ENCODE measurements around the gene FAM149A. TPM values are rescaled to one million over a fixed set of nuclear protein-coding genes. Genes with fewer than 3 reads are reported as not detected.

FAM149A gene
- polyA plus RNA-seq, 3 donors: not detected

GRCh38 chr4:186079694-186080093 is 24.8 kb upstream of the FAM149A start:
- no peak overlapping the region for H3K9ac ChIP-seq (ENCODE audit: insufficient read depth, low read length, poor library complexity, severe bottlenecking)

GRCh38 chr4:186081202-186081807 is 23.2 kb upstream of the FAM149A start:
- H3K27me3 Mint-ChIP-seq (ENCODE audit: low read depth in 3 of 3): peaks cover 0 to 5% (median 2%) of the 10 kb centered on the region in 3 donors
- Histone ChIP-seq H3K79me2 (ENCODE audit: insufficient read depth, low read length) (no peaks in the 10 kb centered on the region), H3K4me3 (replicated peaks in 1 of 3; ENCODE audit: low read depth in 2 of 3, low read length in 3 of 3) (no peak overlapping the region), H3K27me3 (ENCODE audit: control insufficient read depth in 2 of 2, insufficient read depth in 2 of 2, low read length in 2 of 2) (no peaks in the 10 kb centered on the region), H4K20me1 (ENCODE audit: insufficient read depth, low read length) (no peaks in the 10 kb centered on the region), H2AFZ (ENCODE audit: insufficient read depth, low read depth, low read length, poor library complexity, severe bottlenecking) (no peak overlapping the region), H3K27ac (ENCODE audit: low read depth in 1 of 2, low read length in 2 of 2) (no peak overlapping the region), H3K9me3 (replicated peaks in 1 of 2; ENCODE audit: control insufficient read depth in 1 of 2, insufficient read depth in 1 of 2, low read length in 2 of 2) (no peaks in the 10 kb centered on the region), H3K36me3 (replicated peaks in 1 of 2; ENCODE audit: control insufficient read depth in 1 of 2, insufficient read depth in 2 of 2, low read length in 2 of 2) (no peaks in the 10 kb centered on the region), H3K4me1 (ENCODE audit: control insufficient read depth in 1 of 2, insufficient read depth in 2 of 2, low read length in 2 of 2) (no peaks in the 10 kb centered on the region), H3K4me2 (replicated peaks; ENCODE audit: extremely low read depth, low read length, poor library complexity, severe bottlenecking) (no peak overlapping the region), H3K9ac (ENCODE audit: insufficient read depth, low read length, poor library complexity, severe bottlenecking) (no peak overlapping the region)
- H3K4me3 Mint-ChIP-seq: no peak overlapping the region
- peak overlapping the region in 1 of 7 donors; percentile 24 for H3K27ac Mint-ChIP-seq
- no peak for DNase-seq
- TF ChIP-seq, protein P1, sequence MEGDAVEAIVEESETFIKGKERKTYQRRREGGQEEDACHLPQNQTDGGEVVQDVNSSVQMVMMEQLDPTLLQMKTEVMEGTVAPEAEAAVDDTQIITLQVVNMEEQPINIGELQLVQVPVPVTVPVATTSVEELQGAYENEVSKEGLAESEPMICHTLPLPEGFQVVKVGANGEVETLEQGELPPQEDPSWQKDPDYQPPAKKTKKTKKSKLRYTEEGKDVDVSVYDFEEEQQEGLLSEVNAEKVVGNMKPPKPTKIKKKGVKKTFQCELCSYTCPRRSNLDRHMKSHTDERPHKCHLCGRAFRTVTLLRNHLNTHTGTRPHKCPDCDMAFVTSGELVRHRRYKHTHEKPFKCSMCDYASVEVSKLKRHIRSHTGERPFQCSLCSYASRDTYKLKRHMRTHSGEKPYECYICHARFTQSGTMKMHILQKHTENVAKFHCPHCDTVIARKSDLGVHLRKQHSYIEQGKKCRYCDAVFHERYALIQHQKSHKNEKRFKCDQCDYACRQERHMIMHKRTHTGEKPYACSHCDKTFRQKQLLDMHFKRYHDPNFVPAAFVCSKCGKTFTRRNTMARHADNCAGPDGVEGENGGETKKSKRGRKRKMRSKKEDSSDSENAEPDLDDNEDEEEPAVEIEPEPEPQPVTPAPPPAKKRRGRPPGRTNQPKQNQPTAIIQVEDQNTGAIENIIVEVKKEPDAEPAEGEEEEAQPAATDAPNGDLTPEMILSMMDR (IDR thresholded peaks at IDR 0.05): no peak
- no peaks in the 10 kb centered on the region for H3K36me3 Mint-ChIP-seq
- intact Hi-C loops (cut with micrococcal nuclease): no loop called here
- 94% methylated on average over 2 of the region's 15 CpGs for WGBS (ENCODE audit: insufficient coverage)
- H3K4me1 Mint-ChIP-seq: no peaks in the 10 kb centered on the region
- no peaks in the 10 kb centered on the region for H3K9me3 Mint-ChIP-seq

More at GRCh38 chr4:186079694-186080093, 24.8 kb upstream of the FAM149A start:
- H2AFZ ChIP-seq (ENCODE audit: insufficient read depth, low read depth, low read length, poor library complexity, severe bottlenecking): no peak overlapping the region
- 95% methylated on average over 8 of the region's 9 CpGs for WGBS (ENCODE audit: insufficient coverage)
- no peaks in the 10 kb centered on the region for H3K79me2 ChIP-seq (ENCODE audit: insufficient read depth, low read length)
- Mint-ChIP-seq H3K4me1 (no peaks in the 10 kb centered on the region), H3K36me3 (no peaks in the 10 kb centered on the region), H3K27me3 (ENCODE audit: low read depth in 3 of 3) (peaks cover 0 to 5% (median 2%) of the 10 kb centered on the region in 3 donors), H3K9me3 (no peaks in the 10 kb centered on the region), H3K27ac (no peak overlapping the region), H3K4me3 (no peak overlapping the region)
- no peaks in the 10 kb centered on the region for H4K20me1 ChIP-seq (ENCODE audit: insufficient read depth, low read length)
- no peak overlapping the region for H3K27ac ChIP-seq (ENCODE audit: low read depth in 1 of 2, low read length in 2 of 2)
- no peaks in the 10 kb centered on the region for H3K36me3 ChIP-seq (replicated peaks in 1 of 2; ENCODE audit: control insufficient read depth in 1 of 2, insufficient read depth in 2 of 2, low read length in 2 of 2)
- DNase-seq: no peak
- no peak overlapping the region for H3K4me3 ChIP-seq (replicated peaks in 1 of 3; ENCODE audit: low read depth in 2 of 3, low read length in 3 of 3)
- H3K9me3 ChIP-seq (replicated peaks in 1 of 2; ENCODE audit: control insufficient read depth in 1 of 2, insufficient read depth in 1 of 2, low read length in 2 of 2): no peaks in the 10 kb centered on the region
- intact Hi-C loops (cut with micrococcal nuclease): no loop called here
- no peak overlapping the region for H3K4me2 ChIP-seq (replicated peaks; ENCODE audit: extremely low read depth, low read length, poor library complexity, severe bottlenecking)
- H3K27me3 ChIP-seq (ENCODE audit: control insufficient read depth in 2 of 2, insufficient read depth in 2 of 2, low read length in 2 of 2): no peaks in the 10 kb centered on the region
- TF ChIP-seq, protein P1 (IDR thresholded peaks at IDR 0.05): no peak
- no peaks in the 10 kb centered on the region for H3K4me1 ChIP-seq (ENCODE audit: control insufficient read depth in 1 of 2, insufficient read depth in 2 of 2, low read length in 2 of 2)
